GM23248 (cell line): ENCODE measurements around the gene LRRC3. TPM values are rescaled to one million over a fixed set of nuclear protein-coding genes. Genes with fewer than 3 reads are reported as not detected.

ENCODE experiments used
- DNase-seq: peaks from one replicate; pipeline ENCODE4 v3.0.0-alpha.2; 2015
- H2AFZ ChIP-seq: fragments of 200-600 bp; sonication (generic); 2 replicates; pipeline ENCODE4 v1.6.1; 2016; ENCODE audit warnings: antibody characterized with exemption
- H3F3A ChIP-seq: fragments of 200-600 bp; sonication (generic); 2 replicates; pipeline ENCODE4 v1.6.1; 2016; ENCODE audit warnings: mild to moderate bottlenecking, antibody characterized with exemption, mixed run types; ENCODE audit not compliant: insufficient read depth
- H3K27ac ChIP-seq: fragments of 200-600 bp; sonication (generic); 2 replicates; pipeline ENCODE4 v1.5.1; 2016; ENCODE audit warnings: mild to moderate bottlenecking
- H3K27me3 ChIP-seq: fragments of 200-600 bp; sonication (generic); replicated peaks from 2 replicates; pipeline ENCODE4 v1.6.1; 2016; ENCODE audit warnings: mild to moderate bottlenecking; ENCODE audit not compliant: insufficient read depth
- H3K36me3 ChIP-seq: fragments of 200-600 bp; sonication (generic); 2 replicates; pipeline ENCODE4 v1.6.1; 2016; ENCODE audit warnings: low read depth, mild to moderate bottlenecking
- H3K4me1 ChIP-seq: fragments of 200-600 bp; sonication (generic); 2 replicates; pipeline ENCODE4 v1.6.1; 2016; ENCODE audit warnings: mild to moderate bottlenecking; ENCODE audit not compliant: insufficient read depth
- H3K4me2 ChIP-seq: fragments of 200-600 bp; sonication (generic); one replicate; pipeline ENCODE4 v1.6.1; 2016; ENCODE audit warnings: mild to moderate bottlenecking; ENCODE audit not compliant: unreplicated experiment
- H3K4me3 ChIP-seq: fragments of 200-600 bp; sonication (generic); 2 replicates; pipeline ENCODE4 v1.5.1; 2016; ENCODE audit warnings: mild to moderate bottlenecking
- H3K79me2 ChIP-seq: fragments of 200-600 bp; sonication (generic); 2 replicates; pipeline ENCODE4 v1.6.1; 2016; ENCODE audit warnings: mild to moderate bottlenecking; ENCODE audit not compliant: insufficient read depth
- H3K9ac ChIP-seq: fragments of 200-600 bp; sonication (generic); 2 replicates; pipeline ENCODE4 v1.6.1; 2016; ENCODE audit warnings: mild to moderate bottlenecking
- H3K9me2 ChIP-seq: fragments of 200-600 bp; sonication (generic); 2 replicates; pipeline ENCODE4 v1.6.1; 2016; ENCODE audit warnings: mixed run types, mild to moderate bottlenecking, moderate library complexity; ENCODE audit not compliant: insufficient read depth
- H3K9me3 ChIP-seq: fragments of 200-600 bp; sonication (generic); one replicate; pipeline ENCODE4 v1.6.1; 2017; ENCODE audit warnings: low read depth
- H4K20me1 ChIP-seq: fragments of 200-600 bp; sonication (generic); 2 replicates; pipeline ENCODE4 v1.6.0; 2016; ENCODE audit not compliant: insufficient read depth
- EZH2 ChIP-seq: fragments of 200-600 bp; sonication (generic); IDR thresholded peaks from 2 replicates; pipeline ENCODE4 v1.6.1; 2018; ENCODE audit warnings: antibody characterized with exemption, mild to moderate bottlenecking; ENCODE audit not compliant: insufficient read depth, poor library complexity, severe bottlenecking
- EZH2phosphoT487 ChIP-seq: fragments of 200-600 bp; sonication (generic); IDR thresholded peaks from 2 replicates; pipeline ENCODE4 v1.6.1; 2018; ENCODE audit warnings: antibody characterized with exemption, moderate library complexity, mild to moderate bottlenecking, low read depth; ENCODE audit not compliant: insufficient read depth
- WGBS, 2 experiments: methylation state at CpG; one replicate each; pipeline ENCODE4 v1.1.6; 2015 to 2017; ENCODE audit warnings: low lambda C conversion rate in 2 of 2, low coverage in 1 of 2; ENCODE audit errors: missing lambda C conversion rate in 2 of 2; 5-methylcytosine and 5-hydroxymethylcytosine counted together
- in situ Hi-C: fragments of 300-500 bp; cut with MboI; formaldehyde crosslinking; loops from 2 replicates; pipeline ENCODE4 v1.15.0; 2020
- polyA plus RNA-seq: library from polyadenylated mRNA; unstranded; fragments of >200 nt; fragmentation: Nextera tagmentation; extraction: Ambion mirVana; gene quantifications from 2 replicates; pipeline ENCODE4 v1.2.1, GENCODE V29; 2016
- total RNA-seq: library from RNA; depleted of rRNA; stranded (reverse); fragments of >200 nt; shearing (Covaris generic); gene quantifications from 2 replicates; pipeline ENCODE4 v1.2.3, GENCODE V29; 2014

Gene LRRC3
- total and polyA plus RNA-seq, 2 experiments from 2014 or later = 0.29 to 0.32 TPM

GRCh38 chr21:44434936-44435635 lies 20.2 kb upstream of the LRRC3 start:
- Histone ChIP-seq H4K20me1 (no peaks in the 10 kb centered on the region), H3K9me2 (no peaks in the 10 kb centered on the region), H3K9ac (no peak overlapping the region), H3K4me3 (no peak overlapping the region), H3F3A (no peaks in the 10 kb centered on the region), H3K27me3 (peaks cover 3% of the 10 kb centered on the region; the same call in 1 of the 2 replicates), H3K4me2 (no peak overlapping the region), H3K27ac (no peak overlapping the region), H3K79me2 (no peaks in the 10 kb centered on the region), H2AFZ (no peak overlapping the region), H3K9me3 (no peaks in the 10 kb centered on the region), H3K36me3 (no peaks in the 10 kb centered on the region), H3K4me1 (no peaks in the 10 kb centered on the region)
- WGBS, 2 experiments = 67 to 70% methylated on average over 20 to 28 of the region's 28 CpGs
- in situ Hi-C loops = no loop called here
- no peak for DNase-seq
- no peak for TF ChIP-seq EZH2
- TF ChIP-seq EZH2phosphoT487 = no peak

GRCh38 chr21:44436111-44436611 lies 19.1 kb upstream of the LRRC3 start:
- H3K27ac ChIP-seq = no peak overlapping the region
- no peaks in the 10 kb centered on the region for H3K4me1 ChIP-seq
- TF ChIP-seq EZH2phosphoT487 (no peak), EZH2 (no peak)
- H3K4me2 ChIP-seq = no peak overlapping the region
- no peak for DNase-seq
- in situ Hi-C loops = no loop called here
- H3K4me3 ChIP-seq = no peak overlapping the region
- no peaks in the 10 kb centered on the region for H4K20me1 ChIP-seq
- 63 to 71% methylated on average over 7 to 13 of the region's 13 CpGs for WGBS, 2 experiments
- no peaks in the 10 kb centered on the region for H3K9me3 ChIP-seq
- no peaks in the 10 kb centered on the region for H3F3A ChIP-seq
- H3K27me3 ChIP-seq = peaks cover 3% of the 10 kb centered on the region; the same call in 1 of the 2 replicates
- H3K9me2 ChIP-seq = no peaks in the 10 kb centered on the region
- no peaks in the 10 kb centered on the region for H3K36me3 ChIP-seq
- H2AFZ ChIP-seq = no peak overlapping the region
- H3K79me2 ChIP-seq = no peaks in the 10 kb centered on the region
- no peak overlapping the region for H3K9ac ChIP-seq

- Histone ChIP-seq H3K9me3 (no peaks in the 10 kb centered on the region), H3K36me3 (no peaks in the 10 kb centered on the region), H3K4me3 (no peak overlapping the region), H2AFZ (no peak overlapping the region), H3K4me2 (no peak overlapping the region), H3K27ac (no peak overlapping the region), H3K9ac (no peak overlapping the region), H3K9me2 (no peaks in the 10 kb centered on the region), H3K4me1 (no peaks in the 10 kb centered on the region), H3K79me2 (no peaks in the 10 kb centered on the region), H4K20me1 (no peaks in the 10 kb centered on the region), H3K27me3 (peaks cover 3% of the 10 kb centered on the region; the same call in 1 of the 2 replicates), H3F3A (no peaks in the 10 kb centered on the region)
- in situ Hi-C loops = no loop called here
- DNase-seq = no peak
- WGBS, 2 experiments = 58% methylated on average over 17 to 18 of the region's 18 CpGs
- TF ChIP-seq EZH2 (no peak), EZH2phosphoT487 (no peak)
These were observed 18.4 kb upstream of the LRRC3 start for GRCh38 chr21:44436958-44437357.

- no peaks in the 10 kb centered on the region for H3K9me3 ChIP-seq
- H3K27me3 ChIP-seq = peaks cover 3% of the 10 kb centered on the region; the same call in 1 of the 2 replicates
- H3K27ac ChIP-seq = no peak overlapping the region
- WGBS, 2 experiments = 19 to 35% methylated on average over 5 of the region's 5 CpGs
- no peaks in the 10 kb centered on the region for H4K20me1 ChIP-seq
- no peaks in the 10 kb centered on the region for H3K79me2 ChIP-seq
- no peaks in the 10 kb centered on the region for H3K4me1 ChIP-seq
- H3F3A ChIP-seq = no peaks in the 10 kb centered on the region
- H2AFZ ChIP-seq = no peak overlapping the region
- H3K4me3 ChIP-seq = no peak overlapping the region
- DNase-seq = no peak
- H3K4me2 ChIP-seq = no peak overlapping the region
- no peak overlapping the region for H3K9ac ChIP-seq
- no peaks in the 10 kb centered on the region for H3K9me2 ChIP-seq
- no peaks in the 10 kb centered on the region for H3K36me3 ChIP-seq
- TF ChIP-seq EZH2phosphoT487 (no peak), EZH2 (no peak)
- in situ Hi-C loops = no loop called here
These were observed 18.0 kb upstream of the LRRC3 start for GRCh38 chr21:44437371-44437695.
